HG03432 (cell line): ENCODE data around the gene FMN2.

Experiments used
- ATAC-seq: cut with Tn5 transposase; IDR thresholded peaks from one replicate; pipeline ENCODE4 v1.9.1; 2021; ENCODE audit warnings: mild to moderate bottlenecking, moderate library complexity; ENCODE audit not compliant: unreplicated experiment

The FMN2 gene

GRCh38 chr1:240515505-240515904, 423.8 kb downstream of the FMN2 start:
- ATAC-seq, result no peak

DNA sequence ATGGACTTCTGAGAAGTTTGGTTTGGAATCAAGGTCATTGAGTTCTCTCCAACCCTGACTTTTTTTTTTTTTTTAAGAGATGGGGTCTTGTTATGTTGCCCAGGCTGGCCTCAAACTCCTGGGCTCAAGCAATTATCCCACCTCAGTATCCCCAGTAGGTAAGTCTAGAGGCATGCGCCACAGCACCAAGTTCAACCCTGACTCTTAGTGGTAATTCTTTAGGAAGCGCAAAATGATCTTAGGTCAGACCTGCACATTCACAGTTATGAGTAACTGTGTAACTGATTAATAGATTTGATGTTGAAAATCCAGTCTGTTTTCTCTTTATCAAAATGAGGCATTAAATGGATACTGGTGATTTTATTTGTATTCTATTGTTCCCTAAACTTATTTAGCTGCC, 424.4 kb downstream of the FMN2 start:
- ATAC-seq, result no peak

DNA sequence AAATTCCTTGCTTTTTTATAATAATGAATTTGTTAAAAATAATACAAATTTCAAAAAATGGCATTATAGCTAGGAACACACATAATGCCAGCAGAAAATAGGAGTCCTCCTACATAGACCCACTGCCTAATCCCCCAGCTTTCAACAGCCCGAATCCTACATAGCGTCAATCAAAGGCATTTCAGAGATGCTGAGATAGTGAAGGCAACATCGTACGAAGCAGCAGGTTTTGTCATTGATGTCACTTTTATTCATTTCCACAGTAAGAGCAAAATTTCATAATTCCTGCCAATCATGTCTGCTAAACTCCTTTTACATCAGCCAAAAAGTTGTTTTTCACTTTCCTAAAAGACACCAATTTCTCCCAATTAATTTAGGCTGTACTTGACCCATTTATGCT, 426.2 kb downstream of the FMN2 start:
- no peak for ATAC-seq

DNA sequence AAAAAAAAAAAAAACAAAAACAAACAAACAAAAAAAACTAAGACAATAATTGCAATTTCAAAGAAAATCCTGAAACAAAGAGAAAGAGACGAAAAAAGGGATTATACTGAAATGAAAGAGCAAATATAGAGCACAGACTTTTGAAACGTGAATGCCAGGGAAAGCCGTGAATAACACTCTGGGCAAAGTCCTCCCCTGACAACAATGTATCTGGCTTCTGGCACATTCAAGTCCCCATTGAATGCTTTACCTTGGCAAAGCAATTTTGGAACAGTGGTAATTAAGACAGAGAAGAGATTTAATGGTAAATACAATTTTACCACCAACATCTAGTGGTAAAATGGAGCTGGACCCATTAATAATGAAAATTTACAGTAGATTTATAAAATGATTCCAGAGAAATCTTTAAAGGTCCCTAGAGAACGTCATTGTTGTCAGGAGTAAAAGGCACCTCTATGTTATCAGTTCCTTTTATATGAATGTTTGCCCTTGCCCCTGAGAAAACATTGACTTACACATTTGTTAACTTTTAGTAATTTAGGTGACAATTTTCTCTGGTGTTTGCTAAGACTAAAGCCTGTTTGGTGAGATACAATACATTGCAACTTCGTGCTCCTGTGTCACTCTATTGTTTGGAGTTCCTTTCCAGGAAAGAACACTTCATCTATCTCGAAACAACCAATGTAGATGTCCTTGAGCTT, 430.6 kb downstream of the FMN2 start:
- no peak for ATAC-seq

DNA sequence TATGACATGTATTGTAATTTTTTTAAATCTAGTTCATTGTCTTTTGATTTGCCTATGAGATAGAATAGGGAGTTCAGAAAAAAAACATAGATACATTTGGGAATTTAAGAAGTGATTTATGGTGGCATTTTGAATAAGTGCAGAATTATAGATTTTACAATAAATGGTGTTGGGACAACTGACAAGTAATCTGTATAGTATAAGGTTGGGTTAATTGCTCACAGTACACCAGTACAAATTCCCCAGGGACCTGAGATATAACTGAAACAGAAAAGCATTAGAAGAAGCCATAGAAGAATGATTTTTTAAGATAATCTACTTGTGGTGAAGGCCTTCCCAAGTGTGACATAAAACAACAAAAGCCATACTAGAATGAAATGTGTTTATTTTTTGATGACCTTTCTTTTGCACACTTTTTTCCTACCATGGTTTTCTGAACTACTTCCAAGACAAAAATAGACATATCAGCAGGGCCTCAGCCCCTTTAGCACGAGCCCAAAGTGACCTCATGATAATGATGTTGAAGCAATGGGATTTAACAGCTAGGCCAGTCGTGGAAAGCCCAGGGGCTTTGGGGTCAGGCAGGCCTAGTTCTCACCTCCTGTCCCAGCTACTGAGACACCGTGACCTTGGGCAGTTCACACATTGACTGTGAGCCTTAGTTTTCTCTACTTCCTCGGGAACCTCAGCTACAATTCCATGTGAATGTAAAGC, 432.8 kb downstream of the FMN2 start:
- ATAC-seq, result no peak
